HEK293 (cell line): ENCODE measurements around the gene PLA2G4D.

Experiments
- CTCF ChIA-PET: fragments of 350-600 bp; formaldehyde crosslinking; extraction: SDS; loops from one replicate; lab custom pipeline; 2021; ENCODE audit warnings: antibody characterized with exemption; lab: Yijun Ruan, JAX
- POLR2A ChIA-PET: fragments of 300-600 bp; formaldehyde crosslinking; extraction: SDS; loops from one replicate; lab custom pipeline; 2020; ENCODE audit warnings: antibody characterized with exemption, inconsistent platforms; lab: Yijun Ruan, JAX
- H3K27ac ChIP-seq: fragments of 200-500 bp; sonication (Bioruptor generic); 2 replicates; pipeline ENCODE4 v1.5.1; 2014; ENCODE audit warnings: low read depth, low read length, control low read depth, inconsistent platforms; ENCODE audit errors: extremely low read depth
- H3K36me3 ChIP-seq, 2 experiments: fragments of 200-500 bp in 1 of 2; sonication (Bioruptor generic) in 1 of 2; 1 replicate in 1 of 2; 2 replicates in 1 of 2; pipeline ENCODE4 v1.5.1; 2014 to 2017; ENCODE audit warnings: inconsistent platforms in 2 of 2, low read length in 2 of 2; ENCODE audit not compliant: control insufficient read depth in 2 of 2, insufficient read depth in 1 of 2
- H3K4me1 ChIP-seq: fragments of 200-500 bp; sonication (Bioruptor generic); 2 replicates; pipeline ENCODE4 v1.5.1; 2014; ENCODE audit warnings: mild to moderate bottlenecking, low read length, inconsistent platforms; ENCODE audit not compliant: control insufficient read depth, insufficient read depth
- H3K4me3 ChIP-seq: 2 replicates; pipeline ENCODE4 v1.5.1; 2011; ENCODE audit warnings: low read depth, mild to moderate bottlenecking, control low read depth, low read length, moderate library complexity
- H3K9me3 ChIP-seq: fragments of 200-500 bp; sonication (Bioruptor generic); 2 replicates; pipeline ENCODE4 v1.5.1; 2014; ENCODE audit warnings: low read depth, low read length, inconsistent platforms; ENCODE audit not compliant: control insufficient read depth, insufficient read depth
- EGR2 ChIP-seq: fragments of 450-650 bp; formaldehyde crosslinking; IDR thresholded peaks from 2 replicates; pipeline ENCODE4 v1.5.1; 2016; ENCODE audit warnings: low read depth, missing biosample characterization, missing genetic modification characterization
- ELK4 ChIP-seq: IDR thresholded peaks from 2 replicates; pipeline ENCODE4 v1.6.1; 2011; ENCODE audit warnings: mild to moderate bottlenecking, low read depth, low read length, borderline replicate concordance
- GLI4 ChIP-seq: fragments of 450-650 bp; formaldehyde crosslinking; IDR thresholded peaks from 2 replicates; pipeline ENCODE4 v1.5.1; 2016; ENCODE audit warnings: missing biosample characterization, missing genetic modification characterization
- GLIS1 ChIP-seq: fragments of 450-650 bp; formaldehyde crosslinking; IDR thresholded peaks from 2 replicates; pipeline ENCODE4 v1.5.1; 2016; ENCODE audit warnings: missing biosample characterization, missing genetic modification characterization
- PATZ1 ChIP-seq: fragments of 450-650 bp; formaldehyde crosslinking; IDR thresholded peaks from 2 replicates; pipeline ENCODE4 v1.5.1; 2016; ENCODE audit warnings: missing biosample characterization, missing genetic modification characterization
- REPIN1 ChIP-seq: fragments of 450-650 bp; formaldehyde crosslinking; IDR thresholded peaks from 2 replicates; pipeline ENCODE4 v1.5.1; 2017; ENCODE audit warnings: missing biosample characterization, missing genetic modification characterization, low read depth
- SETDB1 ChIP-seq: IDR thresholded peaks from one replicate; pipeline ENCODE4 v1.6.1; 2017; ENCODE audit warnings: mild to moderate bottlenecking, low read length, moderate library complexity, mixed read lengths; ENCODE audit not compliant: insufficient read length
- SP7 ChIP-seq: fragments of 450-650 bp; formaldehyde crosslinking; IDR thresholded peaks from 2 replicates; pipeline ENCODE4 v1.5.1; 2016; ENCODE audit warnings: missing biosample characterization, missing genetic modification characterization
- ZBTB11 ChIP-seq: fragments of 450-650 bp; formaldehyde crosslinking; conservative IDR thresholded peaks from 2 replicates; pipeline ENCODE4 v1.5.1; 2016; ENCODE audit warnings: low read depth, missing biosample characterization, missing genetic modification characterization
- ZEB2 ChIP-seq: fragments of 450-650 bp; formaldehyde crosslinking; IDR thresholded peaks from 2 replicates; pipeline ENCODE4 v1.5.1; 2016; ENCODE audit warnings: missing biosample characterization, missing genetic modification characterization
- ZNF148 ChIP-seq: fragments of 450-650 bp; formaldehyde crosslinking; IDR thresholded peaks from 2 replicates; pipeline ENCODE4 v1.5.0; 2017; ENCODE audit warnings: missing biosample characterization, missing genetic modification characterization, borderline replicate concordance
- ZNF214 ChIP-seq: fragments of 450-650 bp; formaldehyde crosslinking; IDR thresholded peaks from 2 replicates; pipeline ENCODE4 v1.5.1; 2017; ENCODE audit warnings: missing biosample characterization, mild to moderate bottlenecking, missing genetic modification characterization, borderline replicate concordance
- ZNF223 ChIP-seq: fragments of 450-650 bp; formaldehyde crosslinking; IDR thresholded peaks from 2 replicates; pipeline ENCODE4 v1.5.1; 2016; ENCODE audit warnings: missing biosample characterization, missing genetic modification characterization
- ZNF280C ChIP-seq: fragments of 450-650 bp; formaldehyde crosslinking; IDR thresholded peaks from 2 replicates; pipeline ENCODE4 v1.5.1; 2016; ENCODE audit warnings: missing biosample characterization, missing genetic modification characterization
- ZNF558 ChIP-seq: fragments of 450-650 bp; formaldehyde crosslinking; IDR thresholded peaks from 2 replicates; pipeline ENCODE4 v1.5.1; 2016; ENCODE audit warnings: missing biosample characterization, missing genetic modification characterization
- ZNF600 ChIP-seq: fragments of 450-650 bp; formaldehyde crosslinking; IDR thresholded peaks from 2 replicates; pipeline ENCODE4 v1.5.1; 2016; ENCODE audit warnings: missing biosample characterization, missing genetic modification characterization
- ZNF621 ChIP-seq: fragments of 450-650 bp; formaldehyde crosslinking; IDR thresholded peaks from 2 replicates; pipeline ENCODE4 v1.5.1; 2017; ENCODE audit warnings: missing biosample characterization, missing genetic modification characterization
- ZNF707 ChIP-seq: fragments of 450-650 bp; formaldehyde crosslinking; IDR thresholded peaks from 2 replicates; pipeline ENCODE4 v1.5.1; 2016; ENCODE audit warnings: missing biosample characterization, missing genetic modification characterization
- ZNF791 ChIP-seq: fragments of 450-650 bp; formaldehyde crosslinking; IDR thresholded peaks from 2 replicates; pipeline ENCODE4 v1.5.1; 2016; ENCODE audit warnings: missing biosample characterization, missing genetic modification characterization

The PLA2G4D gene

GRCh38 chr15:42141246-42141645 lies 46.9 kb upstream of the PLA2G4D start:
- ChIA-PET POLR2A (no interaction called here), CTCF (interaction anchor here (0.9 to 1.4 kb wide), 2 partner anchors 57 to 152 kb away, joined by 3 read pairs; no protein-coding TSS in a partner anchor)
- Histone ChIP-seq H3K9me3 (no peaks in the 10 kb centered on the region), H3K27ac (no peak overlapping the region), H3K4me3 (no peak overlapping the region), H3K4me1 (no peaks in the 10 kb centered on the region), H3K36me3 (no peaks in the 10 kb centered on the region)
- TF ChIP-seq ZNF791 (no peak), ZNF148 (tag by site-specific recombination) (no peak), PATZ1 (tag by site-specific recombination) (no peak), ZNF621 (tag by site-specific recombination) (no peak), REPIN1 (tag by site-specific recombination) (no peak), GLIS1 (no peak), SP7 (tag by site-specific recombination) (no peak), SETDB1 (no peak), ZNF223 (no peak), GLI4 (no peak), ZNF280C (tag by site-specific recombination) (no peak)

GRCh38 chr15:42140383-42141070 lies 46.2 kb upstream of the PLA2G4D start:
- CTCF ChIA-PET, result interaction anchor here (2.3 kb wide), 1 partner anchor 10 kb away, joined by 7 read pairs; no protein-coding TSS in a partner anchor
- TF ChIP-seq ELK4 (no peak), ZNF558 (tag by site-specific recombination) (no peak), ZEB2 (no peak), ZNF280C (tag by site-specific recombination) (no peak), ZNF707 (tag by site-specific recombination) (no peak), EGR2 (tag by site-specific recombination) (no peak), ZBTB11 (tag by site-specific recombination) (no peak), ZNF214 (tag by site-specific recombination) (no peak), ZNF600 (tag by site-specific recombination) (no peak)

More at GRCh38 chr15:42140383-42141070, 46.2 kb upstream of the PLA2G4D start:
- Histone ChIP-seq H3K4me3 (no peak overlapping the region), H3K27ac (no peak overlapping the region), H3K9me3 (no peaks in the 10 kb centered on the region), H3K4me1 (no peaks in the 10 kb centered on the region), H3K36me3 (no peaks in the 10 kb centered on the region)
- POLR2A ChIA-PET, result no interaction called here
